Measurements from ENCODE around the gene SLC25A23.

DNA sequence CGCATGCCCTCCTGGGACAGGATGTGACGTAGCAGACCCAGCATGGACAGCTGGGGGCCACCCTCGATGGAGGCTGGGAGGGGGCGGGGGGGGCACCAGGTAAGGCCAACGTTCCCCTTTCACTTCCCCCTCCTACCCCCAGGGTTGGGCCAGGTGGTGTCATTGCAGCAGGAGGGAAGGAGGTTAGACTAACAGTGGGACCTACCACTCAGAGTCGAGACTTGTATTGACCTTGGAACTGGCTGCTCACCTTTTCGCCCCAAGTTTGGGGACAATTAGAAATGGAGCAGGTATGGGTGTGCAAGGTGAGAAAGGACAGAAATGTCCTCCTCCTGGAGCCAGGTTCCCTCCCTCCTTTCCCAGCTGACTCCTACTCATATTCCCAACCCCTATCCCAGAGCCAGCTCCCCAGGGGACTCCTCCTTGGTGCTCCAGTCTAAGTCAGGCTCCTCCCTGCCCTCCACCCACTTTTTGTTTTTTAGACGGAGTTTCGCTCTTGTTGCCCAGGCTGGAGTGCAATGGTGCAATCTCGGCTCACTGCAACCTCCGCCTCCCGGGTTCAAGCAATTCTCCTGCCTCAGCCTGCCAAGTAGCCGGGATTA is 17.4 kb downstream of the SLC25A23 start:
- TF ChIP-seq, protein P1, sequence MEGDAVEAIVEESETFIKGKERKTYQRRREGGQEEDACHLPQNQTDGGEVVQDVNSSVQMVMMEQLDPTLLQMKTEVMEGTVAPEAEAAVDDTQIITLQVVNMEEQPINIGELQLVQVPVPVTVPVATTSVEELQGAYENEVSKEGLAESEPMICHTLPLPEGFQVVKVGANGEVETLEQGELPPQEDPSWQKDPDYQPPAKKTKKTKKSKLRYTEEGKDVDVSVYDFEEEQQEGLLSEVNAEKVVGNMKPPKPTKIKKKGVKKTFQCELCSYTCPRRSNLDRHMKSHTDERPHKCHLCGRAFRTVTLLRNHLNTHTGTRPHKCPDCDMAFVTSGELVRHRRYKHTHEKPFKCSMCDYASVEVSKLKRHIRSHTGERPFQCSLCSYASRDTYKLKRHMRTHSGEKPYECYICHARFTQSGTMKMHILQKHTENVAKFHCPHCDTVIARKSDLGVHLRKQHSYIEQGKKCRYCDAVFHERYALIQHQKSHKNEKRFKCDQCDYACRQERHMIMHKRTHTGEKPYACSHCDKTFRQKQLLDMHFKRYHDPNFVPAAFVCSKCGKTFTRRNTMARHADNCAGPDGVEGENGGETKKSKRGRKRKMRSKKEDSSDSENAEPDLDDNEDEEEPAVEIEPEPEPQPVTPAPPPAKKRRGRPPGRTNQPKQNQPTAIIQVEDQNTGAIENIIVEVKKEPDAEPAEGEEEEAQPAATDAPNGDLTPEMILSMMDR (IDR thresholded peaks at IDR 0.05; ENCODE audit: poor library complexity) = no peak
- TF ChIP-seq EZH2 (IDR thresholded peaks at IDR 0.05; ENCODE audit: borderline replicate concordance) (no peak), EZH2phosphoT487 (IDR thresholded peaks at IDR 0.05; ENCODE audit: low read depth, severe bottlenecking, unreplicated experiment) (no peak)
